Subcutaneous abdominal adipose tissue (tissue), 5 donors: Measurements from ENCODE around the gene COQ10A.

Source experiments
- H3K27ac ChIP-seq: one replicate; pipeline ENCODE4 v1.7.0; 2013; ENCODE audit warnings: low read depth, mild to moderate bottlenecking, inconsistent platforms, low read length, moderate library complexity
- H3K27me3 ChIP-seq, 5 donors: one replicate each; pipeline ENCODE4 v1.7.0; 2013; ENCODE audit warnings: low read length in 5 of 5, inconsistent platforms in 1 of 5; ENCODE audit not compliant: control insufficient read depth in 5 of 5, insufficient read depth in 4 of 5
- H3K36me3 ChIP-seq, 5 donors: one replicate each; pipeline ENCODE4 v1.7.0; 2013; ENCODE audit warnings: low read length in 5 of 5; ENCODE audit not compliant: control insufficient read depth in 5 of 5, insufficient read depth in 5 of 5
- H3K4me1 ChIP-seq, 5 donors: one replicate each; pipeline ENCODE4 v1.7.0; 2013; ENCODE audit warnings: low read length in 5 of 5, mild to moderate bottlenecking in 3 of 5, moderate library complexity in 1 of 5; ENCODE audit not compliant: control insufficient read depth in 5 of 5, insufficient read depth in 5 of 5
- H3K4me3 ChIP-seq, 5 donors: one replicate each; pipeline ENCODE4 v1.7.0; 2013; ENCODE audit warnings: low read length in 5 of 5, low read depth in 1 of 5
- H3K9ac ChIP-seq, 5 donors: one replicate each; pipeline ENCODE4 v1.7.0; 2013; ENCODE audit warnings: low read length in 5 of 5, mild to moderate bottlenecking in 4 of 5, moderate library complexity in 3 of 5
- H3K9me3 ChIP-seq, 5 donors: one replicate each; pipeline ENCODE4 v1.7.0; 2013; ENCODE audit warnings: low read length in 5 of 5; ENCODE audit not compliant: control insufficient read depth in 5 of 5
- donor health status: healthy.
- donor health status: healthy.
- donor health status: healthy.
- donor health status: healthy.
- donor health status: healthy.

Gene COQ10A

GRCh38 chr12:56241424-56242303 is 25.1 kb upstream of the COQ10A start:
- H3K27ac ChIP-seq = no peak overlapping the region
- H3K27me3 ChIP-seq = no peaks in the 10 kb centered on the region
- peak overlapping the region in 1 of 5 donors; percentile 25 for H3K9ac ChIP-seq
- no peaks in the 10 kb centered on the region for H3K9me3 ChIP-seq
- H3K4me3 ChIP-seq = no peak overlapping the region
- peaks cover 0 to 96% (median 85%) of the 10 kb centered on the region in 5 donors for H3K36me3 ChIP-seq
- peaks cover 0 to 7% (median 7%) of the 10 kb centered on the region in 5 donors for H3K4me1 ChIP-seq

DNA sequence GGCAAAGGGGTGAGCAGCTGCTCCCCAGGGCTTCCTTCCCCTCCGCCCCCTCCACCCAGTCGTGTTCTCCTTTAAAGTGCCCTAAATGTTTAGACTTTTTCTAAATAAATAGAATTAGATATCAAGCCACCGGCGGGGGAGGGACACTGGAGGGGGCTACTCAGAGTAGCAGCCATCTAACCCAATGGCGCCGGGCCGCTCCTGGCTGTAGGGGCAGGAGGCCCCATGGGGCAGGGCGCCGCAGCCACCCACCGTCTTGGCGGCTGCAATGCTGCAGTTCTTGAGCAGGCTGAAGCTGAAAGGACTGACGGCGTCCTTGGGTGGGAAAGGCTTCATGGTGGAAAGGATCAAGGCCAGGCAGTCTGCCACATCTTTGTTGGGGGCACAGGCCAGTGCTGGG is 23.8 kb upstream of the COQ10A start:
- Histone ChIP-seq H3K27ac (no peak overlapping the region), H3K4me1 (peaks cover 0 to 7% (median 7%) of the 10 kb centered on the region in 5 donors), H3K9me3 (no peaks in the 10 kb centered on the region), H3K27me3 (no peaks in the 10 kb centered on the region), H3K36me3 (peaks cover 0 to 95% (median 85%) of the 10 kb centered on the region in 5 donors), H3K9ac (no peak overlapping the region), H3K4me3 (no peak overlapping the region)

DNA sequence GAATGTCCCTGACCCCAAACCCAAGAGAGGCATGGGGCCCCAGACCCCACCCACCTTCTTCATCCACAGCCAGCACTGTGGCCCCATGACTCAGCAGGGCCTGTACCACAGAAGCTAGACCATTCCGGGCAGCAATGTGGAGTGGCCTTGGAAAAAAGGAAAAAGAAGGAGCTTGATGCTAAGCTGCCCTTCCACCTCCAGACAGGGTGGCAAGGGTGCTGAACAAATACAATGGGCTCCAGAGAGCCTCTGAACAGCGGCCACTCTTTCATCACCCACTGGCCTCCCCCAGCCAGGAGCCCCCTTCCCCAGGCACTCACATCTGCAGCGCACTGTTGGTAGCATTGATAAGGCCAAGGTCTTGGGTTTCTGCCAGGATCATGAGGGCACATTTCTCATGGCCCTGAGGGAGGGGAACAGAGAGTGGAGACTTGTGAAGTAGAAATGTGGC is 23.0 kb upstream of the COQ10A start:
- Histone ChIP-seq H3K4me1 (peaks cover 0 to 7% (median 7%) of the 10 kb centered on the region in 5 donors), H3K9ac (no peak overlapping the region), H3K27me3 (no peaks in the 10 kb centered on the region), H3K4me3 (no peak overlapping the region), H3K9me3 (no peaks in the 10 kb centered on the region), H3K36me3 (peaks cover 0 to 97% (median 88%) of the 10 kb centered on the region in 5 donors), H3K27ac (no peak overlapping the region)

- Histone ChIP-seq H3K4me1 (peaks cover 0 to 7% (median 7%) of the 10 kb centered on the region in 5 donors), H3K36me3 (peaks cover 0 to 96% (median 88%) of the 10 kb centered on the region in 5 donors), H3K4me3 (no peak overlapping the region), H3K27me3 (no peaks in the 10 kb centered on the region), H3K9me3 (no peaks in the 10 kb centered on the region), H3K9ac (no peak overlapping the region), H3K27ac (no peak overlapping the region)
Measured at GRCh38 chr12:56244494-56244893, 22.2 kb upstream of the COQ10A start.

- peaks cover 2 to 89% (median 79%) of the 10 kb centered on the region in 5 donors for H3K36me3 ChIP-seq
- H3K9ac ChIP-seq = peak overlapping the region in 1 of 5 donors; percentile 4
- no peak overlapping the region for H3K4me3 ChIP-seq
- no peak overlapping the region for H3K27ac ChIP-seq
- H3K9me3 ChIP-seq = no peaks in the 10 kb centered on the region
- peaks cover 0 to 7% (median 7%) of the 10 kb centered on the region in 5 donors for H3K4me1 ChIP-seq
- H3K27me3 ChIP-seq = no peaks in the 10 kb centered on the region
Measured at GRCh38 chr12:56247923-56248322, 18.8 kb upstream of the COQ10A start.

- Histone ChIP-seq H3K4me3 (no peak overlapping the region), H3K36me3 (peaks cover 2 to 89% (median 79%) of the 10 kb centered on the region in 5 donors), H3K4me1 (peaks cover 0 to 7% (median 7%) of the 10 kb centered on the region in 5 donors), H3K9ac (no peak overlapping the region), H3K27me3 (no peaks in the 10 kb centered on the region), H3K9me3 (no peaks in the 10 kb centered on the region), H3K27ac (no peak overlapping the region)
Measured at GRCh38 chr12:56248711-56249110, 18.0 kb upstream of the COQ10A start.

- H3K27ac ChIP-seq = no peak overlapping the region
- peaks cover 5 to 18% (median 15%) of the 10 kb centered on the region in 5 donors for H3K4me1 ChIP-seq
- H3K36me3 ChIP-seq = peaks cover 2 to 81% (median 70%) of the 10 kb centered on the region in 5 donors
- no peaks in the 10 kb centered on the region for H3K27me3 ChIP-seq
- H3K9ac ChIP-seq = no peak overlapping the region
- no peak overlapping the region for H3K4me3 ChIP-seq
- H3K9me3 ChIP-seq = no peaks in the 10 kb centered on the region
Measured at GRCh38 chr12:56252649-56253048, 14.1 kb upstream of the COQ10A start.

GRCh38 chr12:56253091-56253490 is 13.7 kb upstream of the COQ10A start:
- peaks cover 2 to 77% (median 65%) of the 10 kb centered on the region in 5 donors for H3K36me3 ChIP-seq
- peaks cover 5 to 19% (median 16%) of the 10 kb centered on the region in 5 donors for H3K4me1 ChIP-seq
- H3K4me3 ChIP-seq = no peak overlapping the region
- H3K27ac ChIP-seq = no peak overlapping the region
- no peaks in the 10 kb centered on the region for H3K27me3 ChIP-seq
- H3K9ac ChIP-seq = no peak overlapping the region
- H3K9me3 ChIP-seq = no peaks in the 10 kb centered on the region

- Histone ChIP-seq H3K9me3 (no peaks in the 10 kb centered on the region), H3K4me1 (peaks cover 5 to 27% (median 25%) of the 10 kb centered on the region in 5 donors), H3K27ac (no peak overlapping the region), H3K4me3 (no peak overlapping the region), H3K9ac (peak overlapping the region in 2 of 5 donors; percentile 29 to 94), H3K36me3 (peaks cover 2 to 56% (median 50%) of the 10 kb centered on the region in 5 donors), H3K27me3 (no peaks in the 10 kb centered on the region)
Measured at GRCh38 chr12:56255671-56256070, 11.1 kb upstream of the COQ10A start.

- no peak overlapping the region for H3K27ac ChIP-seq
- peak overlapping the region in 4 of 5 donors; percentile 17 to 94 (median 80) for H3K9ac ChIP-seq
- H3K4me1 ChIP-seq = peaks cover 5 to 27% (median 25%) of the 10 kb centered on the region in 5 donors
- H3K36me3 ChIP-seq = peaks cover 2 to 53% (median 48%) of the 10 kb centered on the region in 5 donors
- no peaks in the 10 kb centered on the region for H3K9me3 ChIP-seq
- no peaks in the 10 kb centered on the region for H3K27me3 ChIP-seq
- H3K4me3 ChIP-seq = peak overlapping the region in 2 of 5 donors; percentile 82 to 85
Measured at GRCh38 chr12:56256326-56256960, 10.3 kb upstream of the COQ10A start.
